ENCODE measurements around the gene LTF.

LTF gene

DNA sequence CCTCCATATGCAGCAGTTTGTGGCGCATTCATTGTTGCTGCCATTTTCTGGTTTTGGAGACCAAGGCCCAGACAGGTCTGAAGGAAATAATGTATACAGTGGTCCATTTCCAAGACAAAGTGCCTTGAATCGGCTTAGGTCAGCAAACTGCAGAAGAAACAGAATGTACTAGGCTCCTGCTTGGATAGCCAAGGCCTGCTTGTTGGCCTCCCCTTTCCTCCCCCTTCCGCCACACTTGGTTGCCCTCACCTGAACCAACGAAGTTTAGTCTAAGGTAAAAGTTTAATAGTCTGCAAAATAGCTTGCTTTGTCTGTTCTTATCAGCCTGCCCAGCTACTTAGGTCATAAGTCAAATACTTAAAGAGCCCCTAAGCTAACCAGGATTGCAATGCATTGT lies 21.1 kb upstream of the LTF start:
- no peaks in the 10 kb centered on the region for H3K36me3 ChIP-seq (ENCODE audit: control insufficient read depth, low read length)
- no peaks in the 10 kb centered on the region for H3K9me2 ChIP-seq (replicated peaks; ENCODE audit: control insufficient read depth, low read length)
- no peaks in the 10 kb centered on the region for H3K79me2 ChIP-seq (ENCODE audit: control insufficient read depth, low read length)
- no peaks in the 10 kb centered on the region for H3F3A ChIP-seq (ENCODE audit: control insufficient read depth, insufficient read depth)
- H3K4me1 ChIP-seq (ENCODE audit: control insufficient read depth, low read length) = peaks cover 16% of the 10 kb centered on the region
- no peak overlapping the region for H3K27ac ChIP-seq (ENCODE audit: low read depth, low read length)
- H3K4me2 ChIP-seq (ENCODE audit: low read length) = no peak overlapping the region
- no peaks in the 10 kb centered on the region for H4K20me1 ChIP-seq (ENCODE audit: control insufficient read depth, insufficient read depth, low read depth, low read length)
- peaks cover 12% of the 10 kb centered on the region; the same call in 1 of the 2 replicates for H3K27me3 ChIP-seq (ENCODE audit: control insufficient read depth, low read length)
- TF ChIP-seq, protein P1, sequence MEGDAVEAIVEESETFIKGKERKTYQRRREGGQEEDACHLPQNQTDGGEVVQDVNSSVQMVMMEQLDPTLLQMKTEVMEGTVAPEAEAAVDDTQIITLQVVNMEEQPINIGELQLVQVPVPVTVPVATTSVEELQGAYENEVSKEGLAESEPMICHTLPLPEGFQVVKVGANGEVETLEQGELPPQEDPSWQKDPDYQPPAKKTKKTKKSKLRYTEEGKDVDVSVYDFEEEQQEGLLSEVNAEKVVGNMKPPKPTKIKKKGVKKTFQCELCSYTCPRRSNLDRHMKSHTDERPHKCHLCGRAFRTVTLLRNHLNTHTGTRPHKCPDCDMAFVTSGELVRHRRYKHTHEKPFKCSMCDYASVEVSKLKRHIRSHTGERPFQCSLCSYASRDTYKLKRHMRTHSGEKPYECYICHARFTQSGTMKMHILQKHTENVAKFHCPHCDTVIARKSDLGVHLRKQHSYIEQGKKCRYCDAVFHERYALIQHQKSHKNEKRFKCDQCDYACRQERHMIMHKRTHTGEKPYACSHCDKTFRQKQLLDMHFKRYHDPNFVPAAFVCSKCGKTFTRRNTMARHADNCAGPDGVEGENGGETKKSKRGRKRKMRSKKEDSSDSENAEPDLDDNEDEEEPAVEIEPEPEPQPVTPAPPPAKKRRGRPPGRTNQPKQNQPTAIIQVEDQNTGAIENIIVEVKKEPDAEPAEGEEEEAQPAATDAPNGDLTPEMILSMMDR (IDR thresholded peaks at IDR 0.05; ENCODE audit: low read depth, low read length, poor library complexity, severe bottlenecking) = no peak
- TF ChIP-seq EZH2phosphoT487 (IDR thresholded peaks at IDR 0.05; ENCODE audit: borderline replicate concordance, low read length) = no peak
- H3K4me3 ChIP-seq (ENCODE audit: low read length) = no peak overlapping the region
- H3K9me3 ChIP-seq (ENCODE audit: control insufficient read depth, insufficient read depth, low read length) = no peaks in the 10 kb centered on the region

DNA sequence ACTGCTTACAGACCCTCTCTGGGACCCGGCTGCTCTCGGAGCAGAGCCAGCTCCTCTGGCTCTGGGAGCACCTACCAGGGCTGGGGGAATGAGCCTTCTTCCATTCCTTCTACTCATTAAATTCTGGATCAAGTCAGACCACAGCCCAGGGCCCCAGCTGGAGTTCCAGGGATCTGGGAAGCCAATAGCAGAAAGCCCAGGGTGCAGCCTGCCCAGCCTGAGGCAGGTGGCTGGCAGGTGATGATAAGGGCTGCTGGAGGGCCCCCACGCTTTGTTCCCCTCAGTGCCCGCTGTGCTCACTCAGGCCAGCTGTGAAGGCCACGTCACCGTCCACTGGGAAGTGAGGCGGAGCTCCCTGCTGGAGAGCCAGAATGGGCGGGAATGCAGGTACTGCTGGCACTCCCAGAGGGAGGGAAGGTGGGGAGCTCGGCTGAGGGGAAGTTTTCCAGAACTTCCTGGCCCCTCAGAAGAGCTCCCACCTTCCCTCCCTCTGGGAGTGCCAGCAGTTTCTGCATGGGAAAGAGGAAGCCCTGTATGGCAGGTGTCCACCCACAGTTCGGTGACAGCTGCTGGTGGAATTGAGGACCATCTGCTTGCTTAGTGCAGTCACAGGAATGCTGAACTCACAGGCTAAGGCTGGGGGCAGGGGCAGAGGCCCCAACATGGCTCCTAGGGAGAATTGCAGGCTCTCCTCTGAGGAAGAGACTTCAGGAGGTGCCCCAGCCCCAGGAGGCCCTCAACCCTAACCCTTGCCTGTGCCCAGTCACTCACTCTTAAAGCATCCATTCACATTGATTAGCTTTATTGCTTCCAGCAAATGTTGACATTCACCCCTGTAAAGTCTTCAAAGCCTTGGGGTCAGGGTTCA lies 20.4 kb upstream of the LTF start:
- Histone ChIP-seq H3K4me2 (ENCODE audit: low read length) (no peak overlapping the region), H3K27ac (ENCODE audit: low read depth, low read length) (no peak overlapping the region), H3K9me3 (ENCODE audit: control insufficient read depth, insufficient read depth, low read length) (no peaks in the 10 kb centered on the region), H3K36me3 (ENCODE audit: control insufficient read depth, low read length) (no peaks in the 10 kb centered on the region), H3K9me2 (replicated peaks; ENCODE audit: control insufficient read depth, low read length) (no peaks in the 10 kb centered on the region), H3K4me1 (ENCODE audit: control insufficient read depth, low read length) (peaks cover 14% of the 10 kb centered on the region), H3K27me3 (ENCODE audit: control insufficient read depth, low read length) (peaks cover 12% of the 10 kb centered on the region; the same call in 1 of the 2 replicates), H3K79me2 (ENCODE audit: control insufficient read depth, low read length) (no peaks in the 10 kb centered on the region), H4K20me1 (ENCODE audit: control insufficient read depth, insufficient read depth, low read depth, low read length) (no peaks in the 10 kb centered on the region), H3F3A (ENCODE audit: control insufficient read depth, insufficient read depth) (no peaks in the 10 kb centered on the region), H3K4me3 (ENCODE audit: low read length) (no peak overlapping the region)
- TF ChIP-seq, protein P1 (IDR thresholded peaks at IDR 0.05; ENCODE audit: low read depth, low read length, poor library complexity, severe bottlenecking) = no peak
- TF ChIP-seq EZH2phosphoT487 (IDR thresholded peaks at IDR 0.05; ENCODE audit: borderline replicate concordance, low read length) = no peak

DNA sequence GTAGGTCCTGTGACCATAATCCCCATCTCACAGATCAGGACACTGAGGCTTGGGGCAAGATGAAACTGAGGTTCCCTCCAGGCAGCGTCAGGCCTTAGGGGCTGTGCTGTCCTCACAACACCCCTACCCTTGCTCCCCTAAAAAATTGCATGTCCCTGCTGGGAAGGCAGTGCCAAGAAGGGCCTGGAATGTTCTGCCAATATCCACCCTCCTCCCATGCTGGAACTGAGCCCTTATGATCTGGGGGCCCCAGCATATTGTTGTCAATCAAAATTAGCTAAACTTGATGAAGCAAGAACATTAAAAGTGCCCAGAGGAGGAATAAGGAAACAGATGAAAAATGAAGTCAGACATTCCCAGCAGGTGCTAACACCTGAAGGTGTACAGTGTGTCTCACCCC lies 19.7 kb upstream of the LTF start:
- no peak for TF ChIP-seq EZH2phosphoT487 (IDR thresholded peaks at IDR 0.05; ENCODE audit: borderline replicate concordance, low read length)
- TF ChIP-seq, protein P1 (IDR thresholded peaks at IDR 0.05; ENCODE audit: low read depth, low read length, poor library complexity, severe bottlenecking) = no peak
- peaks cover 7% of the 10 kb centered on the region for H3K4me1 ChIP-seq (ENCODE audit: control insufficient read depth, low read length)
- peaks cover 12% of the 10 kb centered on the region; the same call in 1 of the 2 replicates for H3K27me3 ChIP-seq (ENCODE audit: control insufficient read depth, low read length)

More for the DNA sequence above, 19.7 kb upstream of the LTF start:
- H3K27ac ChIP-seq (ENCODE audit: low read depth, low read length) = no peak overlapping the region
- no peaks in the 10 kb centered on the region for H3K9me2 ChIP-seq (replicated peaks; ENCODE audit: control insufficient read depth, low read length)
- H3K4me2 ChIP-seq (ENCODE audit: low read length) = no peak overlapping the region
- no peaks in the 10 kb centered on the region for H3F3A ChIP-seq (ENCODE audit: control insufficient read depth, insufficient read depth)
- H4K20me1 ChIP-seq (ENCODE audit: control insufficient read depth, insufficient read depth, low read depth, low read length) = no peaks in the 10 kb centered on the region
- H3K4me3 ChIP-seq (ENCODE audit: low read length) = no peak overlapping the region
- no peaks in the 10 kb centered on the region for H3K9me3 ChIP-seq (ENCODE audit: control insufficient read depth, insufficient read depth, low read length)
- H3K36me3 ChIP-seq (ENCODE audit: control insufficient read depth, low read length) = no peaks in the 10 kb centered on the region
- H3K79me2 ChIP-seq (ENCODE audit: control insufficient read depth, low read length) = no peaks in the 10 kb centered on the region
